TTC549 (cell line): Measurements from ENCODE around the gene CAMTA1.

Experiments
- FAIRE-seq: peaks from 2 replicates; lab custom pipeline; 2012; peaks lifted over from hg19 to GRCh38; lab: Jason Lieb, UNC

CAMTA1 gene

DNA sequence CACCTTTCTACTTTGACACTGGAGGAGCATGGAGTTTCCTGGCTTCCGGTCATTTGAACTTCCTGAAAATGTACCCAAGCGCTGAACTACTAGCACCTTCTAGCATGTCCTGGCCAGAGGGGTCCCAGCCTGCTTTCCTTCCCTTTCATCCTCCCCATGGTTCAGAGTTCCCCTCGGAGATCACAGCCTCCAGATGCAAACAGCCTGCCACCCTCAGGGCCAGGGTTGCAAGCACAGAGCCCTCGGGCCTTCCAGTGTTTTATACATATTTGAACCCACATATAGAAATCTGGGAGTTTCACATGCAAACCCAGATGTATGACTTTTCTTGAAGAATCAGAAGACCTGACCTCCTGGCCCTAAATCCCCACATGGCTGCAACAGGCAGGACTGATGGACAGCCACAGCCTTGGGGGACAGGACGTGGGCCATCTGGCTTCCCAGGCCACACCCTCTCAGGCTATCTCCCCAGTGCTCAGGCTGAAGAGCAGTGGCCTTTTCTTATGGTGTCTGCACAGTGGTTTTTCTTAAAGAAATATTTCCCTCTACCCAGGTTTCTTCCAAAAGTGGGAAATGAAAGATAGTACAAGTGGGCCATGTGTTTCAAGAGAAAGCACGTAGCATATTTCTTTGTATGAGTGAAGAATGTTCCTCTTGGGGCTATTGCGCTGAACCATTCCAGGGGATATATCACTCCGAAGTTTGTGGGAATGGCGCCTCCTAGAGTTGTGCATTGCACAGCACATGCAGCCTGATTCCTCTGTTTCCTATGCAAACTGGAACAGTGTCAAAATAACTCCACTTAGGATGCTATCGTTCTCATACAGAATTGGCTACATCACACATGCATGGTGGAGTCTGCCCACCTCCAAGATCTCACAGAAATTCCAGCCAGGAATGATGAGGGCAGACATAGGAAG, 753.9 kb downstream of the CAMTA1 start:
- FAIRE-seq, result no peak

DNA sequence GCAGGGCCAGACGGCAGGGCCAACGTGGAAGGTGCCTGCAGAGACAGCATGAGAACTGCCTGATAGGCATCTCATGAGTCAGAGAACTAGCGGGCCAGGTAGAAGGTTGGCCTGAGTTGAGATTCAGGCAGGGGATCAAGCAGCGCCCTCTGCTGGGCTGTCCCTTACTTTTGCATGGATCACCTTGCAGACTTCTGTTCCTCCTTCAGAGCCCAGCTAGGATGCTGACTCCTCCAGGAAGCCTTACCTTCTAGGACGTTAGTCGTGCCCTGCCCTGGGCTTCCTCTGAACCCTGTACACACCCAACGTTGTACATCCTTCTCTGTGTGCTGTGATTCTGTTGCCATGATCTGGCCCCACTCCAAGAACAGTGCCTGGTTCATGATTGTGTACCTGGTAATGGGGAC, 754.5 kb downstream of the CAMTA1 start:
- FAIRE-seq, result no peak

DNA sequence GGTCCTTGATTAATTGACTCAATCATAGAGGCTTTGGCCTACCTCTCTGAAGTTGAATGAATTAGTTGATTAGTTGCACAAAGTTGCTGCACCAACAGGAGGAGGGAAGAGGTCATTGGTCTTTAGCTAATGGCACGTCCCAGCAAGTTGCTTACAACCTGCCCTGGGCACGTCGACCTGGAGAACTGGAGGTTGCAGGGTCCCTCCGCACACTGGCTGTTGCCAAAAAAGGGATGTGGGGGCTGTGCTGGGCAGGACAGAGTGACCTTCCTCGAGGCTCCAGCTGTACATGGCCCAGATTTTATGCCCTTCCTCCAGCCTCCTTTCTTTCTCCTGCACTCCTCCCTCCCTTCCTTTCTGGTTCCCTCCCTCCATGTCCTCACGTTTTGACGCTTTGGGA, 755.6 kb downstream of the CAMTA1 start:
- no peak for FAIRE-seq

DNA sequence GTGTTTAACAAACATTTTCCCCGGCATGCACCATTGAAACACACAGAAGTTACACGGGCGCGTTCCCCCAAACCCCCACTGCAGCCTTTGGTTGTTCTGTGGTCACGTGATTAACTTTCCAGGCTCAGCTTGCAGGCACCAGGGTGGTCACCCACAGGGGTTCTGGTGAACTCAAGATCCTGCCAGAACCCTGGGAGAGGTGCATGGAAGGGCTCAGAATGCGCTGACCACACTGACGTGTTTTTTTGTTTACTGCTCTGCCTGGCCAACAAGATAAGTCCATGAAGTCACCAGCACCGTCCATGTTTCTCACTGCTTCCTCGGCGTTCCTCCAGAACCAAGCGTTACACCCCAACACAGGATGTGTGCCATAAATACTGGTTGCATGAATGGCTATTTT, 756.4 kb downstream of the CAMTA1 start:
- FAIRE-seq, result no peak

DNA sequence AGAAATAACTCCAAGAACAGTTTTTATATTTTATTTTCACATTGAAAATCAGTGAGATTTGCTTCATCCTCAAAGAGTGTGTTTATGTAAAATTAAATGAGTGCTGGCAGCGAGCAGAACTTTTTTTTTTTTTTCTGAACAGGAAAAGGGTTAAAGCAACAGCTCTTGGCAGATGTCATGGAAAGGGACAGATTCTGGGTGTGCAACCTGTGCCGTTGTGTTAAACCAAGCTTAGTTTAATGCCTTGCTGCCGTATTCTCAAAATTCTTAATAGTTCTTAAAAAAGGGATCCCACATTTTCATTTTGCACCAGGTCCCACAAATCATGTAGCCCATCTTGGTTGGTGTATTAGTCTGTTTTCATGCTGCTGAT, 758.5 kb downstream of the CAMTA1 start:
- no peak for FAIRE-seq

DNA sequence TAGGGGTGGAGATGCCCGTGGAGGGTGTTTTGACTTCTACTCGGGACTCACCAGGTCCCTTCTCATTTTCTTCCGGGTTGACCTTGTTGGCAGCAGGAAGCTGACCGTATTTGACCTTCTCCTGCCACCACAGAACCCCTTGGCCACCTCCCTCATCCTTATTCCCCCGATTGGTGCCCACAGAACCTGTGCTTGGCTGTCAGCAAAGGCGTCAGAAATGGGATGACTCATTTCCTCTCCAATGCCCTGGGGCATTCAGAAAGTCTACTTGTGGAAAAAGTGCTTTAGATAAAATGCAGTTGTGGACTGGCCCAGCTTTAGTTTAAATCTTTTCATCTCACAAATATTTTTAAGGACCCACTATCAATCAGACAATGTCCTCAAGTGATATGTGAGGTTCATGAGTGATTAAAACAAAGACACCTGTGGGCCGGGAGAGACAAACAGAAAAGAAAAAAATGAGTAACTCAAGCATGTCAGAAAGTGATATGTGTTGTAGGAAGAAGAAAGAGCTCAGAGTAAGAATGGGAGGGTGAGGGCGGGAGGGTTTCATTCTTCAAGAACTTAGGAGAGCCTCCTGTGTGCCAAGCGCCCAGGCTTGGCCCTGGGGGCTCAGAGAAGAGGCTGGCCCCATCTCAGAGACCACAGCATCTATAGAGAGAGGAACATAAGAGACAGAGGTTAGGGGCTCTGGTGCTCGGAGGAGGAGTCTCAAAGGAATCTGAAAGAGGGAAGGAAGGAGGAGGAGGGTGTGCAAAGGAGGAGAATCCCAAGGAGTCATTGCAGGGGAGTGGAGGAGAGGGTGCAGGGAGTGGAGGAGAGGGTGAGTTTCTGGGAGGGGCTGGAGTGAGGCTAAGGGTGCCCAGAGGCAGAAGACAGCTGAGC, 764.3 kb downstream of the CAMTA1 start:
- FAIRE-seq, result no peak

DNA sequence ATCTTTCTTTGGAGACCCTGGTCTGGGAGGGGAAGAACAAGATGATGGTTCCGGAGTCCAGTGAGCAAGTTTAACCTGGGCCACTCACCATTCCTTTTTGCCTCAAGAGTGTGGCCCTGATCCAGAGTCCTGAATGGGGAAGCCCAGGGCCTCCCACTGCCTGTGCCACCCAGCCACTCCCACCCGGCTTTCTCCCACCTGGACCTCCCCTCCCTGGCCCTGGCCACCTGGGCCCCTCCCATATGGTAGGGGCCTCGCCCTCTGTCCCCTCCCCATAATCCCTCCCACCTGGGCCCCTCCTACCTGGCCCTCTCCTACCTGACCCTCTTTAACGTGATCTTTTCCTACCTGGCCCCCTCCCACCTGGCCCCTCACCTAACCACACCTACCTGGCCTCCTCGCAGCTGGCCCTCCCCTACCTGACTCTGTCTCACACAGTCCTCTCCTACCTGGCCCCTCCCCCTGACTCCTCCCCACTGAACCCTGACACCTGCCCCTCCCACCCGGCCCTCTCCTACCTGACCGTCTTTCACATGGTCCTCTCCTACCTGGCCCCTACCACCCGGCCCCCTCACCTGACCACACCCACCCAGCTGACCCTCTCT, 765.1 kb downstream of the CAMTA1 start:
- no peak for FAIRE-seq

DNA sequence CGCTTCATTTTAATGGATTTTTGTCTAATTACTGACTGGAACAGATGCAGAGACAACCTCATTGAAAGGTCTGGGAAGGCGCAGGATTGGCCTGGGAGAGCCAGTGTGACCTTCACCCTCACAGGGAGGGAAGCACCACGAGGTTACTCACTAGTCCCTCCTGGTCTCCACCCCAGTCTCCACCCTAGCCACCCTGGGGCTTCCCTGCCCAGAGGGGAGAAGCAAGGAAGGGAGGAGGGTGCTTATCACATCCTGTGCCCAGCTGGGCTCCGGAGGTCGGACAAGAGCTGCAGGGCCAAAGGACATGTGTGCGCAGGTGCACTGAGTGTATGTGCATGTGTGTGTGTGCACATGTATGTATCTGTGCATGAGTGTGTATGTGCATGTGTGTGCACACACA, 765.7 kb downstream of the CAMTA1 start:
- FAIRE-seq, result no peak

DNA sequence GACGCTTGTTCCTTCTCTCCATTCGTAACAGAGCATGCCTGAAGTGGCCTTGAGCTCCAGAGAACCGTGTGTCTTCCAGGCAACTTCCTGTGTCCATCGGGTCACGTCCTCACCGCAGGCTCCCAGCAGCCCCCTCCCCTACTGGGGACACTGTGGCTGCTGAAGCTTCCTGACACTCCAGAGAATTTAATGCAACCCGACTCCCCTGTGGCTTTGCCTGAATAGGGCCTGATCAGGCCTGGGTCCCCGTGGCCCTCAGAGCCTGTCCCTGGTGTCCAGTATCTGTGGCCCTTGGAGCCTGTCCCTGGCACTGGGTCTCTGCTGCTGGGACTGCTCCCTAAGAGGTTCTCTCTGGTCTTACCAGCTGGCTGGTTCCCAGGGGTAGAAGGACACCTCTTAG, 766.2 kb downstream of the CAMTA1 start:
- FAIRE-seq, result no peak

DNA sequence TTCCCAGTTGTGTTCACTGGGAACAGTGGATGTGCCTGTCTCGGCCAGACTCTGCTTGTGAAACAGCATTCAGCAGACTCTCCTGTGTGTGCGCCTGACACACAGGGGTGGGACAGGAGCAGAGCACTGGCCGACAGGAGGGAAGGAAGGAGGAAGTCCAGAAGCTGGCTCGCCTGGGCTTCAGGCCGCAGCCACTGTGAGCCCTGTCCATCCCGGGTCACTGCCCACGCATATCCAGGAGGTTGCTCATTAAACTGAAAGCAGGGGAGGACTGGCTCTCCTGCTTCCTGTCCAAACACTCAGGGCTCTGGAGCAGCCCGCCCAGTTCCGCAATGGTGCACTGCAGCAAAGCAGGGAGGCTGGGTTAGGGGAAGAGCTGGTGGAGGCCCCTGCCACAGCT, 767.1 kb downstream of the CAMTA1 start:
- no peak for FAIRE-seq

DNA sequence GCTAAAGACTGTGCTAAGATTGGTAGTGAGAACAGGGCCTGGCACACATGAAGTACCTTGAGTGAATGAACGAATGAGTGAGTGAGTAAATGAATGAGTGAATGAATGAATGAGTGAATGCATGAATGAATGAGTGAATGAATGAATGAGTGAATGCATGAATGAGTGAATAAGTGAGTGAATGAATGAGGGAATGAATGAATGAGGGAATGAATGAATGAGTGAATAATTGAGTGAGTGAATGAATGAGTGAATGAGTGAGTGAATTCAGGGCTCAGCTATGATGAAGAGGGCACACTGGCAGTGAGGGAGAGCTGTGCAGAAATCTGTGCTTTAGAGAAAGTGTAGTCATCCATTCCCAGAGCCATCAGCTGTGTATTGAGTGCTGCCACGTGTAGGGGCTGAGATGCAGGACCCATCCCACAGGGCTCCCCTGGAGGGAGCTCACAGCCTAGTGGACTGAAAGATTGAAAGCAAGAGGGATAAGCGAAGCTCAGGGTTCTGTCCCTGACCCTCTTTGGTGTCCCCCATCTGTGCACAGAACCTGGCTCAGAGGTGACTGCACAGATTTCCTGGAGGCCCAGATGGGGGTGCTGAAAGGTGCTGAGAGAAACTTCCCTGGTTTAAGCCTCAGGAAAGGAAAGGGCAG, 767.9 kb downstream of the CAMTA1 start:
- FAIRE-seq, result no peak

DNA sequence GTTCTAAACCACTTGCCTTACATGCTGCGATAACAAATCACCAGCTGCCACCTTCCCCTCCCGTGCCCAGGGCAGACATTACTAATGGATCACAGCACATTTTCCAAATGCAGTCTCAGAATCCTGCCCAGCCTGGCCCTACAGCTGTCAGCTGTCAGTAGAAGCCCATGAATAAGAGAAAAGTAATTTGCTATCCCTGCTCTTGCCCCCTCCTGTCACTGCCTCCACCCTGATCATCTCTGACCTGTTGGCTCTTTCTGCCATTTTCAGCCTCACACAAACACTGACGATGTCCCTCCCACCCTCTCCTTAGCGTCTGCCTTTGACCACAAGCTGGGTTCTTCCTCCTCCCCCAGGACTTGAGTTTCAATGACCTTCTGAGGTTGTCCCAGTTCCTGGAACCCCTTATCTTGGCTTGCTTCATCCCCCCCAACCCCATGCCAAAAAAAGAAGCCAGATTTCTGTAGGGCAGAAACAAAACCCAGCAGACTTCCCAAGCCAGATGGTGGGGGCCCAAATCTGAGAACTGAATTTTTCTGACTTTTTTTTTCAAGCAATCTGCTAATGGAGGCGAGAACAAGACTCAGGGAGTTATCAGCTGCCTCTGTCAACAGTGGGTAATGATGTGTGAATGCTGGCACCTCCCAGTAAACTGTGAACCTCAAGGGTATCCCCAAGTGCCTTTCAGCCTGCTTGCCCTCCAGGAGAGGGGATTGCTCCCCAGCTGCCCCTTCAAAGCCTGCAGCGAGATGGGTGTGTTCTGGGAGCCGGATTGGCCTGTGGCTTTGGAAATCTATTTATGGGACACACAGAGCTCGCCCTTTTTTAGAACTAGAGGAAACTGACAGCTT, 769.4 kb downstream of the CAMTA1 start:
- no peak for FAIRE-seq

DNA sequence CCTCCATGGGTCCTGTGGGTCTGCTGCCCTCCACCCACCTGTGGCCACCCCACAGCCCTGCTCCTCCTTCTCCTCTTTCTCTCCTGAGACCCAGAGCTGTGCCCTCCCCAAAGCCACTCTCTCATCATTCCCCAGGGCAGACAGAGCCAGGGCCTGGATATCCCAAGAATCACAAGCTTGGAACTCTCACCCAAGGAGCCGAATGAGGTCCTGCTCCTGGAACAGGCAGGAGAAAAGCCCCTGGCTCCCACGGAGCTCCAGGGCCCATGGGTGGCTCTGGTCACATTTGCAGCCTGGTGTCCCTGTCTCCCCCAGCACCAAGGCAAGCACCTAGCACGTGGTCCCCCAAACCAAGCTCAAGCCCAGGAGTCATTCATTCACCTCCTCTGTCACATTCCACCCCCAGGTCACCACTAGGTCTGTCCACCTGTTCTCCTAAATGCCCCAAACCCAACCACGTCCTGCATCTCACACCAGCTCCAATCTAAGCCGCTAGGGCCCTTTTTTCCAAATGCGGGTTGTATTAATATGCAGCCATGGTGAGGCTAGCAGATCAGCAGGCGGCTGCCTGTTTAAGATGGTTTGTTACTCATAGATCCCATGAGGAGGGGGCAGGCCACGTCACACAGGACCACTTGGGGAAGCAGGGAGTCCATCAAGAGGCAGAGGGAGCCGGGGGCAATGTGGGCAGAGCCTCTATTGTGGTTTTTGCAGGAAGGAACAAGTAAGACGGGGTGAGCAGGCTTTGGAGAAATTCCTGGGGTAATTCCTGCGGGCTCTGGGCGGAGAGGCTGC, 770.3 kb downstream of the CAMTA1 start:
- FAIRE-seq, result no peak

DNA sequence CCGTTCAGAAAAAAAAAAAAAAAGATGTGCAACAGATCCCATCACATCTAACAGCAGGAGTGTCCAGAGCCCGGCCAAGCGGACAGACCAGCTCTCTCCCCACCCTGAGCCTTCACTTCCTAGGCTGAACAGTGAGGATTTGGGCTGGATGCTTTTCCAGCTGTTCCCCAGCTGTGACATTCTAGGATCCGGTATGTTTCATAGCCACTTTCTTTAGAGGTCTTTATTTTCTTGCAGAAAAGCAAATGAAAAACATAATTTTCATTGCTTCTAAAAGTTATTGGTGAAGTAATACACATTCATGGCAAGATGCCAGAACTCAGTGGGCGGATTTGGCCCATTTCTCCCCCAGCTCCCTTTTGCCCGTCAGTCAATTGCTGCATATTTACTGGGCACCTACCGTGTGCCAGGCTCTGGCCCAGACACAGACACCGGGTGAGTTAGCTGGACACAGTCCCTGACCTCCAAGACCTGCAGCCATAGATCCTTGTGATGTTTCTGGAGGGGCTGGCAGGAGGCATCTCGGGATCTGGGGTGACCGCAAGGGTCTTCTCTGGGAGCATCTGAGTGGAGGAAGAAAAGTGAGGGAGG, 772.1 kb downstream of the CAMTA1 start:
- no peak for FAIRE-seq

DNA sequence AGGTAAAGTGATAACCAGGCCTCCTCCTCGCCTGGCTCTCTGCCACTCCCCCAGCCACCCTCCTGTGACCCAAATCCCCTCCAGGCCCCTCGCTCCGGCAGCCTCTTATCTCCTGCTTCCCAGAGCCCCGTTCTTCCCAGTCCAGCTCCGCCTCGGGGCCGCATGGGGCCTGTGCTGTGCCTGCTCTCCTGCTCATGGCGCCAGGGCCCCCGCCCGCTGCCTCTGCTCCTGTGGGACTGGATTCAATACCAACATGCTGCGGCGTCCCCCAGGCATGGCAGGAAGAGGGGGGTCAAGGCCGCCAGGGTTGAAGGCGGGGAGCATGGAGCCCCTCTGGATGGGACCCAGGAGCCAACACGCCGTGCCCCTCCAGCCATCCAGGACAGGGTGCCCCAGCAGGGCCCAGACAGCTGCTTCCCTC, 772.8 kb downstream of the CAMTA1 start:
- no peak for FAIRE-seq

DNA sequence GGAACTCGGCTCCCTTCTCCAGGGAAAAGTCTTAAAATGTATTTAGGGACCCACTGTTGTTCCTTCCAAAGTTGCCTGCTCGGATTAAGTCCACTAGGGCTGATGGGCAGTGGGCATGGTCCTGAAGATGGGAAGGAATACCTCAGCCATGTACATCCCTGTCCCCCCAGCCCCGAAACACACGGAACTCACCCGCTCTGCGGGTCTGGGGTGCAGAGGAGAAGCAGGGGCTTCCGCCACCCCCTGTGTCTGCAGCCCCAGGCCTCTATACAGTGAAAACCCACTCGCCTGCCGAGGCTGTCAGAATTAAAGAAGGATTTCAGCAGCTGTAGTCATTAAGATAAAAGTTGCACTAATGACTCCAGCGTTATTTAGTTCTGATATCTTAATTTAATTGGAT, 773.2 kb downstream of the CAMTA1 start:
- FAIRE-seq, result no peak

DNA sequence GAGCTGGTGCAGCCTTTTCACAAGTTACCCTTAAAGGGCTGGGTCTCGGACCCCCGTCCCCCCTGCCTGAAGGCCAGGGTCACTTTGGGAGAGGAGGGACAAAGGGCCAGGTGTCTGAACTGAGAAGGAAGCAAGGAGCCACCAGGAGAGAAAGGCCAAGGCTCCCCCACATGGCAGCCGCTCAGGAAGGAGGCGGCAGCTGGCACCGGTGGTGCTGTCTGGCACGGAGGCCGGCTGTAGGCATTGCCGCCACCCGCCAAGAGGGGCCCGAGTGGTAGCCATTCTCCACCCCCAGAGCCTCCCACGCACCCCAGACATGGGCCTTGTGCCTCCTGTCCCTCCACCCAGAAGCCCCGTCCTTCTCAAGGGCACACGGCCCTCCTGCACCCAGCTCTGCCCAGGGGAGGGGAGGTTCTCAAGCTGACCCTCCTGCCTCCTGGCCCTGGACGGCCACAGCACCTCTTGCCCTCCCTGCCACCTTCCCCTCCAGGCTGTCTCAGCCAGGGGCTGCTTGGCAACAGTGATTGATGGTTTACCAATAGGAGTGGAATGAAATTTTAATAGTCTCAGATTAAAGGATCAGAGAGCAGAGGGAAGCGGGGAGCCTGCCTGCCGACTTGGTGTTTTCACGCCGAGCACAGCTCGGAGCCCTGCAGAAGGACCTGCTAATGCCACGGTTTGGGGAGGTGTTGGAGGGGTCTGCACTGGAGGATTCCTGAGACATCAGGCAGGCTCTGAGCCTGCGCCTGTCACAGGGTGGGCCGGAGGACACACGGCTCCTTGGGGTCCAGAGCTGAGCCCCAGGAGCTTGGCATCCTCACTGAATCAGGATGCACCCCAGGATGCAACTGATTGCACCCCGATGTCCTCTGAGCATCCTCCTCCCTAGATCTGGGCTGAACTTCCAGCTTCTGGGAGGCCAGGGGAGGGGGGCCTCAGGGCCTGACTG, 773.9 kb downstream of the CAMTA1 start:
- no peak for FAIRE-seq

DNA sequence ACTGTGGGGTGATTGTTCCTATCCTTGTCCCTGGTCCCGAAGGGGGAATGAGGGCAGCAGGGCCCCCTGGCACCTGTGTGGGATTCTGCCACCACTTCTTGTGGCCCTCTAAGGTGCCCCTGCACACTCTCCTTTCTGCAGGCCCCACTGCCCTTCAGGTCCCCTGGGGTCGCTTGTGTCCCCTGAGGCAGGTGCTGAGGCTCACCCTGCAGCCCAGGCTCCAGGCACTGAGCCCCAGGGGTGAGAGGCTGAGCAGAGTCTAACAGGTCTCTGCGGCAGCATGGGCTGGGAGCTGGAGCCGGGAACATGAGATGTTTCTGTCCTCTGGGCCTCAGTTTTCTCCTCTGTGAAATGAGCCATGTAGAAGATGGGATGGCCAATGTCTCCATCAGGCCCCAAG, 774.9 kb downstream of the CAMTA1 start:
- no peak for FAIRE-seq

DNA sequence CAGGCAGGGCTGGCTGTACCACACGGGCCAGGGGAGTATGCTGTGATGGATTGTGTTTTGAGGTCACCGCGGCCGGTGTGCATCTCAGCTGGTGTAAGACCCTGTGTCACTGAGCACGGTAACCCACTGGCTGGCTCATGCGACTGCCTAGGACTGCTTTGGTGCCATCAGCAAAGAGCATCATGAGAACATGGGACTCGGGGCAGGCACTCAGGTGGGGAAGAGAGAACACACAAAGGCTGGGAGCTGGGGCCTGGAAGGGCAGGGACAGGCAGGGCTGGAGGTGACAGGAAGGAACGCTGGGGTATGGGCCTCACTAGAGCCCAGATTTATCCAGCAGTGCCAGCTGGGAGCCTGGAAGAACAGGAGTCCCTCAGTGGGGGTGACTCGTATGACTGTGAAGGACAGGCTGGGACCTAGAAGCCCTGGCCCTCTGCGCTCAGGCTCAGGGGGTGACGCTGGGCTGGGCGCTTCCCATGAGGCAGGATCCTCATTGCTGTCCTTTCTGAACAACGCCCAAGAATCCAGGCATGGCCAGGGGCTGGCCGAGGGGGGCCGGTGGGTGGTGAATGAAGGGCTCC, 775.4 kb downstream of the CAMTA1 start:
- FAIRE-seq, result no peak
